NOMO-1 treated with dmso at 0.1 percent for 144 hours (cell line): Measurements from ENCODE around the gene PFN4.
"Not testable (repeated sequence)": the region's sequence is repeated elsewhere in the genome, so short reads cannot be mapped to it uniquely, and the experiment has no call there.

Experiments used
- DNase-seq: peaks from one replicate; lab custom pipeline; 2025; ENCODE audit not compliant: unreplicated experiment; lab: John Stamatoyannopoulos, UW

The PFN4 gene, protein sequence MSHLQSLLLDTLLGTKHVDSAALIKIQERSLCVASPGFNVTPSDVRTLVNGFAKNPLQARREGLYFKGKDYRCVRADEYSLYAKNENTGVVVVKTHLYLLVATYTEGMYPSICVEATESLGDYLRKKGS

DNA sequence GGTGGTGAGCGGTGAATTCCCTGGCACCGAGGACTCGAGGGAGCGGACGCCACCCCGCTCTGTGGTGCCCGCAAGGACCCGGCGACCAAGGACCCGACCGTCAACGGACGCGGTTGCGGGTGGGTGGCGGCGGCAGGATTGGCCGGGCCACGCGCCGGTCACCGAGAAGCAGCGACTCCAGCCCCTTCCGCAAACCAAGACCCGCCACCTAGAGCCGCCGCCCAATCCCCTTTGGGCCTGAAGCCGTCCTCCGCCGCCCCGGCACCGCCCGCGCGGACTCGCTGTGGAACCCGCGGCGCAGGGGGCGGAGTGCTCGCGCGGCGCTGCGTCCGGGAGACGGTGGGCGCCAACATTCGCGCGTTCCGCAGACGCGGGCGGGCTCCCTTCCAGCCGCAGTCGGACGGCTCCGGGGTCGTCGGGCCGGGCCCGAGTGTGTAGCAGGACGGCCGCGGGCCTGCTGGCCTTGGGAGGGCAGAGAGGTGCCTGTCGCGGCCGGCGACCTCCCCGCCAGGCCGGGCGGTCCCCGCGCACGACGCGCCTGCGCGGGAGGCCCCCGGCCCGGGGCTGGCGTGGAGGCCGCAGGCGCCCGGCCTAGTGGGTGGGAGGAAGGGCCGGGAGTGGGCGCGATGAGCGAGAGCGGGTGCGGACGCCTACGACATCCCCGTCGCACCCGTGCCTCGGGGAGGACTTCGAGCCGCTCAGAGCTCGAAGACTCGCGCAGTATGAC lies at the start of gene PFN4, which contains the start of gene FAM228B:
PFN4 (minus strand) TSS at position 140 of the 727 bp plus-strand sequence. CDS start 799 bp downstream, outside the sequence.
FAM228B (plus strand) TSS at position 275 of the 727 bp plus-strand sequence. CDS start 893 bp downstream, outside the sequence.
- DNase-seq: peak; percentile 86

GRCh38 chr2:24169023-24169422 lies 45.9 kb upstream of the PFN4 start:
- DNase-seq: no peak

- peak; percentile 42 for DNase-seq
Measured at GRCh38 chr2:24164416-24164973, 41.4 kb upstream of the PFN4 start.

DNA sequence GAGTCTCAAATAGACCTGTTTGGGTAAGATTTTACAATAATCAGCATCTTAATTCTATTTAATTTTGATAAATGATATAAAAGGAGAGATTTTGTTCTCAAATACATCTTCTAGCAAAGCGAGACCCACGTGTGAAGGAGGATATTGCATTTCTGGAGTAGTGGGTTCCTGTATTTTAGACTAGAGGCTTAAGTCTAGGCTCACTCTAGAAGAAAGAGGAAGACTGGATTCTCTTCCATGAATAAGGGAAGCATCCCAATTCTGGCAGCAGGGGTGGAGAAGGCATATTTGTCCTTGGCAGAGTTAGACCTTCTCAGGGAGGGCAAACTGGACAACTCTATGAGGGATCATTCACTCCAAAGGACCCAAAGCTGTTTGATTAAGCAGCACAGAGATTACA lies 40.5 kb upstream of the PFN4 start:
- no peak for DNase-seq

GRCh38 chr2:24163186-24163585 lies 40.1 kb upstream of the PFN4 start:
- peak; percentile 31 for DNase-seq

- no peak for DNase-seq
Measured at GRCh38 chr2:24162494-24162893, 39.4 kb upstream of the PFN4 start.

DNA sequence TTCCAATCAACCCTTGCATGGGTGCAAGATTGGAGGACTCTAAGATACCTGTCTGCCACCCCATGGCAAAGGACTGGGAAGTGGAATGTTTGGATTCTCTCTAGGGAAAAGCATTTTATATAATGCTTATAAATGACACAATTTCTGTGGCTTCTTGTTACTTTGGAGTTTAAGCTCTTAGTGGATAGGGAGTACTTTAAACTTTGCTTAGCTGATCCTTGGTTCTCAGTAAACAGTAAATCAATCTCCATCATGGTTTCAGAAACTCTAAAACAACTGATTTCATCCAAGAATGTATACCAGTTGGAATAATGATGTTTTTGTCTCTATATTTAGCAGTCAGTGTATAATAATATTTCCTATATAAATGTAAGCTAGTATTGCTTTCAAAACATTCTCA lies 37.6 kb upstream of the PFN4 start:
- no peak for DNase-seq

DNA sequence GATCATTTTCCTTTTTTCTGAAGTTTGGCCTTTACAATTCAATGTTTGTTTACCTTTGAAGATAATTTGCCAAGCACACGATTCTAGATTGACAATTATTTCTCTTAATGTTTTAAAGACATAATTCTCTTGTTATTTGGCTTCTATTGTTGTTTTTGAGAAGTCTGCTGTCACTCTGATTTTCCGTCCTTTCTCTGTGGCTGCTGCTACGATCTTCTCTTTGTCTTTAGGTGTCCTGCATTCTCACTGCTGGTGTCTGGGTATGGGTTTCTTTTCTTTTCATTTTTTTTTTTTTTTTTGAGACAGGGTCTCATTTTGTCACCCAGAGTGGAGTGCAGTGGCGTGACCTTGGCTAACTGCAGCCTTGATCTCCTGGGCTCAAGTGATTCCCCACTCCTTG lies 36.6 kb upstream of the PFN4 start:
- DNase-seq: no peak

- DNase-seq: no peak
Measured at GRCh38 chr2:24158131-24158530, 35.0 kb upstream of the PFN4 start.

GRCh38 chr2:24153478-24153877 lies 30.3 kb upstream of the PFN4 start:
- DNase-seq: no peak

GRCh38 chr2:24152413-24153197 lies 29.5 kb upstream of the PFN4 start:
- DNase-seq: no peak

DNA sequence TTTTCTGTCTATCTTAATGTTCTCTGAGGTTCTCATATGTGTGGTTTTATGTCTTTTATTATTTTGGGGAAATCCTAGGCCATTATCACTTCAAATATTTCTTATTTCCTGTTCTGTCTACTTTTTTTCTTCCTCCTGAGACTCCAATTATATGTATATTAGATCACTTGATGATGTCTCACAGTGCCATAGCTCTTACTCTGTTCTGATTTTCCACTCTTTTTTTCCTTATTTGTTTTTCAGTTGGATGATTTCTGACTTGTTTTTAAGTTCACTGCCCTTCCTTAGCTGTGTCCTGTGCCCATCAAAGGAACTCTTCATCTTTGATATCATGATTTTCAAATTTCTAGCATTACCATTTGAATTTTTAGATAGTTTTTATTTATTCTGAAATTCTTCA lies 24.2 kb upstream of the PFN4 start:
- no peak for DNase-seq

- DNase-seq: not testable (repeated sequence)
Measured at GRCh38 chr2:24140305-24140704, 17.2 kb upstream of the PFN4 start.

DNA sequence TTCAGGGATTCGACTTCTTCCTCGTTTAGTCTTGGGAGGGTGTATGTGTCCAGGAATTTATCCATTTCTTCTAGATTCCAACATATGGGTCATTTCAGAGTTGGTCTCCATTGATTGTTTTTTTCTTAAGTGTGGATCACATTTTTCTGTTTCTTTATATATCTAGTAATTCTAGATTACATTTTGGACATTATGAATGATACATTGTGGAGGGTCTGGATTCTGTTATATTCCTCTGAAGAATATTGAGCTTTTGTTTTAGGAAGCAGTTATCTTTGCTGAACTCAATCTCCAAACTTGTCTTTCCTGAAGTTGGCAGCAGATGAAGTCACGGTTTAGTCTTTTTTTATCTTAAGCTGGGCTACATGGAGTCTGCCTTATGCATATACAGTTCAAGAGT lies 9.4 kb upstream of the PFN4 start:
- no peak for DNase-seq

DNA sequence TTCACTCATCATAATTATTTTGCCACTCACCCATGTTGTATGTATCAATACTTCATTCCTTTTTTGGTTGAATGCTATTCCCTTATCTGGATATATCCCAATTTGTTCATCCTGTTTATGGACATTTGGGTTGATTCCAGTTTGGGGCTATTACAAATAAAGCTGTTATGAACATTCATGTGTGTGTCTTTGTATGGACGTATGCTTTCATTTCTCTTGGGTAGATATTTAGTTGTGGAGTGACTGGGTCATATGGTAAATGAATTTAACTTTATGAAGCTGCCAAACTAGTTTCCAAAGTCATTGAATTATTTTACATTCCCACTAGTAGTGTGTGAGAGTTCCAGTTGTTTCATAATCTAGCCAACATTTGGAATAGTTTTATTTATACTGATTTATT lies 2.8 kb upstream of the PFN4 start:
- no peak for DNase-seq

GRCh38 chr2:24123922-24124580 lies 917 bp upstream of the PFN4 start:
- DNase-seq: no peak

DNA sequence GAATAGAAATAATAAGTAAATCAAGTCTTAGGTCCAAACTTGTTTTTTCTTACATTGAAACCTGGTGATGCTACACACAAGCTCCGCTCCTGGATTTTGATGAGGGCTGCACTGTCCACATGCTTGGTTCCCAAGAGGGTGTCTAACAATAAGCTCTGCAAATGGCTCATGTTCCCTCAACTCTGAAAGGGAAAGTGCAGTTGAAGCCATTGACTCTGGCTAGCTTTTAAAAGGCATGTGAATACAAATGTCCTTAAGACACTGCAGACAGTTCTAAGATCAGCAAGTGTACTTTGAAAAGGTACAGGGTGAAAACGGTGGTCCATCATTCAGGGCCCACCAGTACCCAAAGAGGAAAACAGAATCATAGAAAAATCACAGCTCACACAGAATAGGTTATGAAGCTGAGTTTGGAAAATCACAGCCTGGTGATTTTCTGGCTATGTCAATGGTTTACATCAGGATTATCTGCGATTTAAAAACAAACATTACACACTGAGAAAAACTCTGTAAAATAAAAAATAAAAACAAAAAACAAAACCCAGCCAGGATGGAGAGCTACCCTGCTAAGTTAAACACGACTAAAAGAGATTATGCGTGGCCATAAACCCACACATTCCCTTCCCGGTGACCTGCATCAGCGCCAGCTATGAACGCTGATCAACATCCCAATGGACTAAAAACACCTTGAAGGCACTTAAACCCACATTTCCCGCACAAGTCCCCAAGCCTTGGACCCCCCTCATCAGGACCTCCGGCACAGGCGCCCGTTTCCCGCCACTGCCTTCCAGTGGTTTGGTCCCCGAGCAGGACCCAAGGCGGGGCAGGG lies 554 bp downstream of the PFN4 start:
- DNase-seq: no peak

- no peak for DNase-seq
Measured at GRCh38 chr2:24121469-24121868, 1.7 kb downstream of the PFN4 start.

GRCh38 chr2:24121066-24121465 lies 2.1 kb downstream of the PFN4 start:
- no peak for DNase-seq

DNA sequence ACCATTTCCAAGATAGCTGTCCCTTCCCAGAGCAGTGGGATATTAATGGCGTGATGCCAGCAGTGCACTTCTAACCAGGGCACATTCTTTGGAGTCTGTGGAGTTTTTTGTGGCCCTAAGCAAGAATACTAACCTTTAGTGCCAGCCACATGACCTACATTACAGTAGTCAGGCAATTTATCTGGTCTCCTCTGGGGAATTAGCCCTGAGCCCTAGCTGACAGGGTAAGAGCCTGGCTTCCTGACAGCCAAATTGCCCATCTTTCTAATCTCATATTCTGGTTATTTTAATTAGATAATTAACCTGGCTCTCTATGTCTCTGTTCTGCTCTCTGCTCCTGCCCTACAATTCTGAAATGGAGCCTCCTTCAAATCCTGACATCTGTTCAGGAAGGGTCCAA lies 5.2 kb downstream of the PFN4 start:
- no peak for DNase-seq
